HG03196 (cell line): ENCODE results near the gene DLX1.
"Not testable (repeated sequence)": the region's sequence is repeated elsewhere in the genome, so short reads cannot be mapped to it uniquely, and the experiment has no call there.

Experiments
- ATAC-seq: cut with Tn5 transposase; IDR thresholded peaks from one replicate; pipeline ENCODE4 v1.9.1; 2021; ENCODE audit not compliant: unreplicated experiment

The DLX1 gene

GRCh38 chr2:172109256-172109987, 24.1 kb downstream of the DLX1 start:
- ATAC-seq: no peak

GRCh38 chr2:172109988-172110811, 24.9 kb downstream of the DLX1 start:
- ATAC-seq: no peak

GRCh38 chr2:172113617-172114016, 28.3 kb downstream of the DLX1 start:
- no peak for ATAC-seq

GRCh38 chr2:172114176-172114575, 28.9 kb downstream of the DLX1 start:
- not testable (repeated sequence) for ATAC-seq

GRCh38 chr2:172114579-172114978, 29.3 kb downstream of the DLX1 start:
- ATAC-seq: no peak

GRCh38 chr2:172116107-172116506, 30.8 kb downstream of the DLX1 start:
- no peak for ATAC-seq

- no peak for ATAC-seq
Observed at GRCh38 chr2:172119089-172119488, 33.8 kb downstream of the DLX1 start.

- no peak for ATAC-seq
Observed at GRCh38 chr2:172120118-172120517, 34.8 kb downstream of the DLX1 start.

GRCh38 chr2:172128484-172128883, 43.2 kb downstream of the DLX1 start:
- ATAC-seq: no peak

- no peak for ATAC-seq
Observed at GRCh38 chr2:172129404-172129803, 44.1 kb downstream of the DLX1 start.

GRCh38 chr2:172131713-172132555, 46.6 kb downstream of the DLX1 start:
- ATAC-seq: no peak

GRCh38 chr2:172134270-172134669, 49.0 kb downstream of the DLX1 start:
- ATAC-seq: no peak

- ATAC-seq: no peak
Observed at GRCh38 chr2:172135446-172135845, 50.1 kb downstream of the DLX1 start.

GRCh38 chr2:172137109-172137508, 51.8 kb downstream of the DLX1 start:
- no peak for ATAC-seq

GRCh38 chr2:172137943-172138342, 52.6 kb downstream of the DLX1 start:
- ATAC-seq: no peak

- not testable (repeated sequence) for ATAC-seq
Observed at GRCh38 chr2:172138727-172139126, 53.4 kb downstream of the DLX1 start.
